ENCODE data around the gene BMX.

Gene BMX

GRCh38 chrX:15500497-15500966 is at the start of gene BMX:
Gene BMX (plus strand): TSS chrX:15500807. CDS start chrX:15508354, 7,547 bp downstream.
- DNase-seq (ENCODE audit: low read depth), result no peak

GRCh38 chrX:15451913-15452312 is 48.7 kb upstream of the BMX start:
- DNase-seq (ENCODE audit: low read depth), result no peak

GRCh38 chrX:15464704-15465103 is 35.9 kb upstream of the BMX start:
- DNase-seq (ENCODE audit: low read depth), result no peak

GRCh38 chrX:15465347-15465746 is 35.3 kb upstream of the BMX start:
- DNase-seq (ENCODE audit: low read depth), result no peak

- no peak for DNase-seq (ENCODE audit: low read depth)
Observed at GRCh38 chrX:15465896-15466651, 34.5 kb upstream of the BMX start.

- DNase-seq (ENCODE audit: low read depth), result no peak
Observed at GRCh38 chrX:15468036-15468435, 32.6 kb upstream of the BMX start.

- no peak for DNase-seq (ENCODE audit: low read depth)
Observed at GRCh38 chrX:15469613-15470012, 31.0 kb upstream of the BMX start.

GRCh38 chrX:15471028-15471427 is 29.6 kb upstream of the BMX start:
- DNase-seq (ENCODE audit: low read depth), result peak; percentile 38

- no peak for DNase-seq (ENCODE audit: low read depth)
Observed at GRCh38 chrX:15472531-15472930, 28.1 kb upstream of the BMX start.

GRCh38 chrX:15474028-15474427 is 26.6 kb upstream of the BMX start:
- DNase-seq (ENCODE audit: low read depth), result no peak

- DNase-seq (ENCODE audit: low read depth), result no peak
Observed at GRCh38 chrX:15475021-15475420, 25.6 kb upstream of the BMX start.

- DNase-seq (ENCODE audit: low read depth), result no peak
Observed at GRCh38 chrX:15475486-15475885, 25.1 kb upstream of the BMX start.

- no peak for DNase-seq (ENCODE audit: low read depth)
Observed at GRCh38 chrX:15483891-15484290, 16.7 kb upstream of the BMX start.

- no peak for DNase-seq (ENCODE audit: low read depth)
Observed at GRCh38 chrX:15492469-15492868, 8.1 kb upstream of the BMX start.

- DNase-seq (ENCODE audit: low read depth), result peak; percentile 21
Observed at GRCh38 chrX:15493118-15493962, 7.3 kb upstream of the BMX start, which contains the start of gene PIR. Gene PIR (minus strand): TSS chrX:15493333. CDS start chrX:15491257, 2,076 bp downstream.

- DNase-seq (ENCODE audit: low read depth), result no peak
Observed at GRCh38 chrX:15495801-15496200, 4.8 kb upstream of the BMX start.

- DNase-seq (ENCODE audit: low read depth), result no peak
Observed at GRCh38 chrX:15496824-15497223, 3.8 kb upstream of the BMX start.

- peak; percentile 23 for DNase-seq (ENCODE audit: low read depth)
Observed at GRCh38 chrX:15497865-15498264, 2.7 kb upstream of the BMX start.

- no peak for DNase-seq (ENCODE audit: low read depth)
Observed at GRCh38 chrX:15498741-15499140, 1.9 kb upstream of the BMX start.

GRCh38 chrX:15499976-15500375 is 631 bp upstream of the BMX start:
- no peak for DNase-seq (ENCODE audit: low read depth)

- no peak for DNase-seq (ENCODE audit: low read depth)
Observed at GRCh38 chrX:15501506-15501905, 899 bp downstream of the BMX start.

- DNase-seq (ENCODE audit: low read depth), result no peak
Observed at GRCh38 chrX:15504661-15505060, 4.1 kb downstream of the BMX start.

- DNase-seq (ENCODE audit: low read depth), result no peak
Observed at GRCh38 chrX:15505101-15505500, 4.5 kb downstream of the BMX start.

Measured in activated gamma-delta T cell treated with anti-CD3 and anti-CD28 coated beads, Interleukin-2, amount 50 U/mL, for 16 hours (primary cell).